Fibroblast of lung (primary cell): Measurements from ENCODE around the gene CFAP53. TPM values are rescaled to one million over a fixed set of nuclear protein-coding genes. Genes with fewer than 3 reads are reported as not detected.

Experiments
- DNase-seq, 2 donors: peaks; one replicate each; pipeline versions ENCODE4 v3.0.0 to v3.0.0-alpha.2; 2010; ENCODE audit warnings: low read depth in 2 of 2
- H2AFZ ChIP-seq: 2 replicates; pipeline ENCODE4 v1.5.1; 2012; ENCODE audit warnings: low read length, control low read depth, inconsistent platforms
- H3K27ac ChIP-seq: 2 replicates; pipeline ENCODE4 v1.5.1; 2011; ENCODE audit warnings: low read length, control low read depth; ENCODE audit not compliant: insufficient read depth
- H3K27me3 ChIP-seq: 2 replicates; pipeline ENCODE4 v1.5.1; 2011; ENCODE audit warnings: mild to moderate bottlenecking, low read length; ENCODE audit not compliant: control insufficient read depth, insufficient read depth
- H3K36me3 ChIP-seq: 2 replicates; pipeline ENCODE4 v1.5.1; 2011; ENCODE audit warnings: low read length; ENCODE audit not compliant: control insufficient read depth, insufficient read depth
- H3K4me1 ChIP-seq: 2 replicates; pipeline ENCODE4 v1.5.1; 2011; ENCODE audit warnings: low read length; ENCODE audit not compliant: control insufficient read depth, insufficient read depth; ENCODE audit errors: extremely low read depth
- H3K4me2 ChIP-seq: 2 replicates; pipeline ENCODE4 v1.5.1; 2011; ENCODE audit warnings: low read length, control low read depth; ENCODE audit not compliant: insufficient read depth; ENCODE audit errors: extremely low read depth
- H3K4me3 ChIP-seq, 4 experiments: fragments of 200-600 bp in 1 of 4; sonication (generic) in 1 of 4; replicated peaks in 1 of 4; 2 replicates each; pipeline ENCODE4 v1.5.1; 2011 to 2016; ENCODE audit warnings: low read length in 4 of 4, low read depth in 3 of 4, mild to moderate bottlenecking in 3 of 4, control low read depth in 2 of 4, inconsistent platforms in 1 of 4, mixed read lengths in 1 of 4; ENCODE audit not compliant: insufficient read depth in 1 of 4; ENCODE audit errors: control extremely low read depth in 1 of 4
- H3K79me2 ChIP-seq: 2 replicates; pipeline ENCODE4 v1.5.1; 2012; ENCODE audit warnings: mild to moderate bottlenecking, low read length, inconsistent platforms; ENCODE audit not compliant: control insufficient read depth, insufficient read depth
- H3K9ac ChIP-seq: 2 replicates; pipeline ENCODE4 v1.5.1; 2011; ENCODE audit warnings: mild to moderate bottlenecking, low read length, control low read depth; ENCODE audit not compliant: insufficient read depth
- H3K9me3 ChIP-seq: 2 replicates; pipeline ENCODE4 v1.5.1; 2012; ENCODE audit warnings: low read depth, low read length; ENCODE audit not compliant: control insufficient read depth, insufficient read depth
- H4K20me1 ChIP-seq: 2 replicates; pipeline ENCODE4 v1.5.1; 2011; ENCODE audit warnings: low read length; ENCODE audit not compliant: control insufficient read depth, insufficient read depth; ENCODE audit errors: extremely low read depth
- CTCF ChIP-seq, 2 donors: IDR thresholded peaks in 1 of 2; conservative IDR thresholded peaks in 1 of 2; 1 replicate in 1 of 2; 2 replicates in 1 of 2; pipeline ENCODE4 v1.5.1; 2011 to 2012; ENCODE audit warnings: low read length in 2 of 2, control low read depth in 1 of 2, inconsistent platforms in 1 of 2, low read depth in 1 of 2, mild to moderate bottlenecking in 1 of 2
- EZH2 ChIP-seq: IDR thresholded peaks from 2 replicates; pipeline ENCODE4 v1.5.1; 2012; ENCODE audit warnings: low read length, control low read depth, mild to moderate bottlenecking; ENCODE audit errors: missing control alignments
- polyA plus RNA-seq, 2 donors: library from polyadenylated mRNA; depleted of rRNA in 1 of 2; stranded (reverse) in 1 of 2; unstranded in 1 of 2; fragments of >200 nt; gene quantifications; 2 replicates each; pipeline ENCODE4 v1.2.1, GENCODE V29; 2011 to 2012; ENCODE audit warnings: missing spikeins in 1 of 2
- total RNA-seq: library from RNA; depleted of rRNA; stranded (reverse); fragments of >200 nt; gene quantifications from 2 replicates; pipeline ENCODE4 v1.2.1, GENCODE V29; 2014

Gene CFAP53
- total and polyA plus RNA-seq, 2 donors (not counting 1 experiment from before 2014, with no cell fraction given): 0.11 to 0.99 TPM

- Histone ChIP-seq H3K9me3 (no peaks in the 10 kb centered on the region), H3K79me2 (peaks cover 30% of the 10 kb centered on the region), H3K9ac (no peak overlapping the region), H3K4me1 (peaks cover 2% of the 10 kb centered on the region), H4K20me1 (no peaks in the 10 kb centered on the region), H3K27me3 (no peaks in the 10 kb centered on the region), H2AFZ (no peak overlapping the region), H3K4me3 (no peak overlapping the region), H3K36me3 (peaks cover 40% of the 10 kb centered on the region), H3K27ac (no peak overlapping the region), H3K4me2 (no peak overlapping the region)
- no peak for TF ChIP-seq CTCF (conservative IDR thresholded peaks at IDR 0.05 in 1 of 2, IDR thresholded peaks at IDR 0.05 in 1 of 2; ENCODE audit: low read depth in 1 of 2, low read length in 2 of 2)
- TF ChIP-seq EZH2: no peak
- peak; percentile 42 to 79 for DNase-seq
These were observed 11.6 kb upstream of the CFAP53 start for GRCh38 chr18:50277942-50278341.

GRCh38 chr18:50276452-50276851 lies 10.2 kb upstream of the CFAP53 start:
- no peak overlapping the region for H3K4me3 ChIP-seq
- H3K27ac ChIP-seq: no peak overlapping the region
- peaks cover 30% of the 10 kb centered on the region for H3K79me2 ChIP-seq

GRCh38 chr18:50275503-50276036 lies 9.3 kb upstream of the CFAP53 start:
- H3K4me1 ChIP-seq: peaks cover 2% of the 10 kb centered on the region
- peaks cover 23% of the 10 kb centered on the region for H3K79me2 ChIP-seq
- H3K27ac ChIP-seq: no peak overlapping the region
- no peak overlapping the region for H3K4me2 ChIP-seq
- no peak overlapping the region for H2AFZ ChIP-seq
- no peak overlapping the region for H3K4me3 ChIP-seq
- no peak for DNase-seq
- peaks cover 39% of the 10 kb centered on the region for H3K36me3 ChIP-seq
- H4K20me1 ChIP-seq: no peaks in the 10 kb centered on the region
- no peaks in the 10 kb centered on the region for H3K27me3 ChIP-seq
- TF ChIP-seq CTCF (conservative IDR thresholded peaks at IDR 0.05 in 1 of 2, IDR thresholded peaks at IDR 0.05 in 1 of 2; ENCODE audit: low read depth in 1 of 2, low read length in 2 of 2) (no peak), EZH2 (no peak)
- no peak overlapping the region for H3K9ac ChIP-seq
- H3K9me3 ChIP-seq: no peaks in the 10 kb centered on the region

More at GRCh38 chr18:50276452-50276851, 10.2 kb upstream of the CFAP53 start:
- no peaks in the 10 kb centered on the region for H3K27me3 ChIP-seq
- peaks cover 39% of the 10 kb centered on the region for H3K36me3 ChIP-seq
- no peak overlapping the region for H3K4me2 ChIP-seq
- no peak for TF ChIP-seq EZH2
- no peak for TF ChIP-seq CTCF (conservative IDR thresholded peaks at IDR 0.05 in 1 of 2, IDR thresholded peaks at IDR 0.05 in 1 of 2; ENCODE audit: low read depth in 1 of 2, low read length in 2 of 2)
- H3K9ac ChIP-seq: no peak overlapping the region
- peaks cover 2% of the 10 kb centered on the region for H3K4me1 ChIP-seq
- H2AFZ ChIP-seq: no peak overlapping the region
- DNase-seq: no peak
- no peaks in the 10 kb centered on the region for H4K20me1 ChIP-seq
- no peaks in the 10 kb centered on the region for H3K9me3 ChIP-seq
